Muscle layer of colon (tissue), 2 donors: ENCODE data around the gene FKBP14.
A peak's percentile ranks its signal among the peaks of the same experiment; 100 is the strongest.

Experiments used
- H3K27ac ChIP-seq: one replicate; pipeline ENCODE4 v1.7.0; 2013; ENCODE audit warnings: low read depth, mild to moderate bottlenecking, low read length, moderate library complexity
- H3K27me3 ChIP-seq, 2 donors: one replicate each; pipeline ENCODE4 v1.7.0; 2013; ENCODE audit warnings: low read length in 2 of 2, mild to moderate bottlenecking in 2 of 2; ENCODE audit not compliant: insufficient read depth in 2 of 2, control insufficient read depth in 1 of 2
- H3K36me3 ChIP-seq: one replicate; pipeline ENCODE4 v1.7.0; 2013; ENCODE audit warnings: mild to moderate bottlenecking, low read length; ENCODE audit not compliant: insufficient read depth
- H3K4me1 ChIP-seq: one replicate; pipeline ENCODE4 v1.7.0; 2013; ENCODE audit warnings: mild to moderate bottlenecking, low read length; ENCODE audit not compliant: insufficient read depth
- H3K4me3 ChIP-seq, 2 donors: one replicate each; pipeline ENCODE4 v1.7.0; 2013; ENCODE audit warnings: low read length in 2 of 2, low read depth in 1 of 2, mild to moderate bottlenecking in 1 of 2, moderate library complexity in 1 of 2
- H3K9ac ChIP-seq: one replicate; pipeline ENCODE4 v1.7.0; 2013; ENCODE audit warnings: low read length
- H3K9me3 ChIP-seq: one replicate; pipeline ENCODE4 v1.7.0; 2013; ENCODE audit warnings: mild to moderate bottlenecking, low read length
- donor health status: abdominal sarcoma.
- donor health status: Adenocarcinoma of cecum.

The FKBP14 gene

DNA sequence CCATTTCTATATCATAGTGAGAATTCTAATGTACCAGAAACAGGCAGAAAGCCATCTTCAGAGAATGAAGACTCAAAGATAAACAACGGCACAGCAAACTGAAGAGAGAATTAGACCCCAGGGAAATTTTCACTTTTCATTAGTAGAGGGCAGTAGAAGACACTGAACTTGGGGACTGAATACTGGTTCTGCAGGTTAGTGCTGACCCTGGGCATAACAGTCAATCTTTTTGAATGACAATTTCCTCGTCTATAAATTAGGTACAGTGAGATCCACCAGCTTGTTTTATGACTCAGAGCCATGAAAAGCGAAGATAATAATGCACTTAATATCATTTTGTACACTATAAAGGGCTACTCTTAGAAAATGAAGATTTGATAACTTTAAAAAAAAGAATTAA, 13.7 kb downstream of the FKBP14 start:
- no peak overlapping the region for H3K27ac ChIP-seq
- H3K9ac ChIP-seq, result no peak overlapping the region
- H3K4me1 ChIP-seq, result no peaks in the 10 kb centered on the region
- H3K27me3 ChIP-seq, result no peaks in the 10 kb centered on the region
- H3K36me3 ChIP-seq, result no peaks in the 10 kb centered on the region
- no peak overlapping the region for H3K4me3 ChIP-seq
- no peaks in the 10 kb centered on the region for H3K9me3 ChIP-seq

DNA sequence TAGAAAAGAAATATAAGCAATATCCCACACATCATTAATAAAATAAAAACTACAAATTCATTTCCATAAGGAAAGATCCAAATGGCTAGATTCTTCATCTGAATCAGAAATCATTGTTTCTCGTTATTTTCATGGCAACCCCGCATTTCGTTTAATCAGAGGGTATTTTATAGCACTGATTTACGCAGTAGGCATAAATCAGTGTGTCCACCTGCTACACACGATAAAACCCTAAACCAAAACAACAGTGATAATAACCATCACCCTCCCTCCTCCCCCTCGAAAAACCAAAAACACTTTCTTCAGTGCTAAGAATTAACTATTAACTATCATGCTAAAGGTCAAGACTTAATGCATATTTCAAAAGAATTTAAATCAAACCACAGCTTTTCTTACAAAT, 16.5 kb downstream of the FKBP14 start:
- H3K27ac ChIP-seq, result no peak overlapping the region
- no peaks in the 10 kb centered on the region for H3K9me3 ChIP-seq
- no peak overlapping the region for H3K9ac ChIP-seq
- no peaks in the 10 kb centered on the region for H3K27me3 ChIP-seq
- no peaks in the 10 kb centered on the region for H3K36me3 ChIP-seq
- no peaks in the 10 kb centered on the region for H3K4me1 ChIP-seq
- no peak overlapping the region for H3K4me3 ChIP-seq

DNA sequence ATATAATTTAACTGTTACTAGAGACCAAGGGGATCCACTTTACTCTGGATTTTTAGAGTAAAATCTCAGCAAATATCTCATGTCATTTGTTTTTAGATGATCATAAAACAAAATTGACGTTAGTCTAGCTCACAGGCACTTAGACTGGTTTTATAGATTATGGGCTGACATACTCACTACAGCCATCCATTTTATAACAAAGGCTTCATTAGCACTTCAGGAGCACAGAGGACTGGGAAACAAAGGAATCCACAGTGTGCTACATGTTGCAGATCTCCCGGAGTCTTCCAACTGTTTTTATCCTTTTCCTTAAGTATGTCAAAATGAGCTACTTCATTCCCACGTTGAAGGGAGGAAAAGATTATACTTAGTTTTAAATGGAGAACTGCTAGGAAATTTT, 21.0 kb downstream of the FKBP14 start:
- Histone ChIP-seq H3K4me1 (no peaks in the 10 kb centered on the region), H3K27me3 (no peaks in the 10 kb centered on the region), H3K27ac (no peak overlapping the region), H3K36me3 (no peaks in the 10 kb centered on the region), H3K4me3 (no peak overlapping the region), H3K9me3 (no peaks in the 10 kb centered on the region), H3K9ac (no peak overlapping the region)

DNA sequence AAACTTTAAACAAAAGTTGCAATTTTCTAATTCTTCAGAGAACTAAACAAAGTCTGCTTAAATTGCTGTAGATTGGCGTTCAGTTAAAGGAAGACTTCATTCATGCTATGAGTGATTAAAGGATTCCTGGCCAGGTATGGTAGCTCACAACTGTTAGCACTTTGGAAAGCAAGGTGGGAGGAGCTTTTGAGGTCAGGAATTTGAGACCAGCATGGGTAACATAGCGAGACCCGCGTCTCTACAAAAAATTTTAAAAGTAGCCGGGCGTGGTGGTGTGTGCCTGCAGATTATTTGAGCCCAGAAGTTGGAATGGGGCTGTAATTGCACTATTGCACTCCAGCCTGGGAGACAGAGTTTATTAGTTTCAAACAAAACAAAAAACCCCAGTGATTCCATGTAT, 23.4 kb downstream of the FKBP14 start:
- Histone ChIP-seq H3K4me3 (no peak overlapping the region), H3K4me1 (no peaks in the 10 kb centered on the region), H3K36me3 (no peaks in the 10 kb centered on the region), H3K27me3 (no peaks in the 10 kb centered on the region), H3K27ac (no peak overlapping the region), H3K9ac (no peak overlapping the region), H3K9me3 (no peaks in the 10 kb centered on the region)

DNA sequence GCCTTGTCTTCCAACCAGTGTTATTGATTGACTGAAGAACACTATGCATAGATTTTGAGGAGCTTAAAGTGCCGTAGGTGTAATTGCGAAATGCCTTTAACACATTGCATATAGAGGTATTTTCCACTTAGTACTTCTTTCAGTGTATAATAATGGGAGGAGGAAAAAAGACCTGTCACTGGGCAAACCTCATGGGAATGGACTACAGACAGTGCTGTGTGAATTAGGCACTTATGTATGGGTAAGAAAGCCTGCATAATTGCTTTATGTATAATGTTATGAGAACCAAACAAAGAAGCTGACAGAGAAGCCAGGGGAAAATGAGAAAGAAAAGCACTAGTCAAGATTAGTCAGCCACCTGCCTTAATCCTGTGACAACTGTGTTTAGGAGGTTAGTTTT, 24.5 kb downstream of the FKBP14 start:
- H3K27ac ChIP-seq, result no peak overlapping the region

DNA sequence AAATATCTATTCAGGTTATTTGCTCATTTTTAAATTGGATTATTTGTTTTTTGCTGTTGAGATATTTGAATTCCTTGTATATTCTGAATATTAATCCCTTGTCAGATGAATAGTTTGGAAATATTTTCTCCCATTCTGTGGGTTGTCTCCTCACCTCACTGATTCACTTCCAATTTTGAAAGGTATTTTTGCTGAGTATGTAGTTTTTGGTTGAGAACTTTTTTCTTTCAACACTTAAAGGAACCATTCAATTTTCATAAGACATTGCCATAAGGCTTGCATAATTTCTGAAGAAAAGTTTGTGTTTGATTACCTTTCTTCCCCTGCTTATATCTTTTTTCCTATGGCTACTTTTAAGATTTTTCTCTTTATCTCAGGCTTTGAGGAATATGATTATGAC, 28.0 kb downstream of the FKBP14 start:
- Histone ChIP-seq H3K27ac (no peak overlapping the region), H3K4me1 (no peaks in the 10 kb centered on the region), H3K9me3 (no peaks in the 10 kb centered on the region), H3K9ac (no peak overlapping the region), H3K4me3 (no peak overlapping the region), H3K27me3 (no peaks in the 10 kb centered on the region), H3K36me3 (no peaks in the 10 kb centered on the region)

More for the DNA sequence above, 24.5 kb downstream of the FKBP14 start:
- Histone ChIP-seq H3K9ac (no peak overlapping the region), H3K4me3 (no peak overlapping the region), H3K36me3 (no peaks in the 10 kb centered on the region), H3K27me3 (no peaks in the 10 kb centered on the region), H3K9me3 (no peaks in the 10 kb centered on the region), H3K4me1 (no peaks in the 10 kb centered on the region)

DNA sequence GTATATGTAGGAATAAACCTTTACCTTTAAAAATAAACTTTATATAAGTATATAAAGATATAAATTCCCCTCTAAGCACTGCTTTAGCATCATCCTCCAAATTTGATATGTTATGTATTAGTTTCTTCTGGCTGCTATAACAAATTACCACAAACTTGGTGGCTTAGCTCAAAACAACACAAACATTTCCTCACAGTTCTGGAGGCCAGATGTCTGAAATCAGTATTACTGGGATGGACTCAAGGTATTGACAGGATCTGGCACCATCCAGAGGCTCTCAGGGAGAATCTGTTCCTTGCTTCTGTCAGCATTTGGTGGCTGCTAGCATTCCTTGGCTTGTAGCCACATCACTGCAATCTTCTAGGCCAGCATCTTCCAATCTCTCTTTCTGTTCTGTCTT, 30.2 kb downstream of the FKBP14 start:
- no peaks in the 10 kb centered on the region for H3K36me3 ChIP-seq
- no peaks in the 10 kb centered on the region for H3K9me3 ChIP-seq
- no peak overlapping the region for H3K9ac ChIP-seq

DNA sequence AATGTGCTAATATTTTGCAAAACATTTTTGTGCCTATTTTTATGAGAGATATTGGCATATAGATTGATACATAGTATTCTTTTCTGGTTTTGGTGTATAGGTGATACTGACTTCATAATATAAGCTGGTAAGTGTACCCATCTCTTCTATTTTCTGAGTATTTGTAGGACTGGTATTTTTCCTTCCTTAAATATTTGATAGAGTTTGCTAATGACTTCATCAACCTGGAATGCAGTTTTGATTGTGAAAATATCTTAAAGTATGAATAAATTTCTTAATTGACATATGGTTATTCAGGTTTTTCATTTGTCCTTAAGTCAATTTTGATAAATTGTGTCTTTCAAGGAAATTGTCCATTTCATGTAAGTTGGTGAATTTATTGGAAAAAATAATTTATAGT, 30.9 kb downstream of the FKBP14 start:
- H3K9ac ChIP-seq, result no peak overlapping the region
- H3K27ac ChIP-seq, result no peak overlapping the region
- H3K4me1 ChIP-seq, result no peaks in the 10 kb centered on the region
- no peaks in the 10 kb centered on the region for H3K36me3 ChIP-seq
- no peak overlapping the region for H3K4me3 ChIP-seq
- H3K9me3 ChIP-seq, result no peaks in the 10 kb centered on the region
- H3K27me3 ChIP-seq, result no peaks in the 10 kb centered on the region

More for the DNA sequence above, 30.2 kb downstream of the FKBP14 start:
- no peaks in the 10 kb centered on the region for H3K27me3 ChIP-seq
- no peaks in the 10 kb centered on the region for H3K4me1 ChIP-seq
- no peak overlapping the region for H3K27ac ChIP-seq
- no peak overlapping the region for H3K4me3 ChIP-seq

DNA sequence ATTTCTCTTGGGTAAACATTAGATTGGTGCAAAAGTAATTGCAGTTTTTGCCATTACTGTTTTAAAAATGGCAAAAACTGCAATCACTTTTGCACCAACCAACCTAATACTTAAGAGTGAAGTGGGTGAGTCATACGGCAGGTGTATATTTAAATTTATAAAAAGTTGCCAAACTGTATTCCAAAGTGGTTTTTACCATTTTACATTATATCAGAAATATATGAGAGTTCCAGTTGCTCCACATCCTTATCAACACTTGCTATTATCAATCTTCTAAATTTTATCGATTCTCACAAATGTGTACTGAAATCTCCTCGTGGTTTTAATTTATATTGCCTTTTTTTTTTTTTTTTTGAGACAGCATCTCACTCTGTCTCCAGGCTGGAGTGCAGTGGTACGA, 33.4 kb downstream of the FKBP14 start:
- H3K4me3 ChIP-seq, result no peak overlapping the region
- H3K9me3 ChIP-seq, result no peaks in the 10 kb centered on the region
- H3K9ac ChIP-seq, result no peak overlapping the region

DNA sequence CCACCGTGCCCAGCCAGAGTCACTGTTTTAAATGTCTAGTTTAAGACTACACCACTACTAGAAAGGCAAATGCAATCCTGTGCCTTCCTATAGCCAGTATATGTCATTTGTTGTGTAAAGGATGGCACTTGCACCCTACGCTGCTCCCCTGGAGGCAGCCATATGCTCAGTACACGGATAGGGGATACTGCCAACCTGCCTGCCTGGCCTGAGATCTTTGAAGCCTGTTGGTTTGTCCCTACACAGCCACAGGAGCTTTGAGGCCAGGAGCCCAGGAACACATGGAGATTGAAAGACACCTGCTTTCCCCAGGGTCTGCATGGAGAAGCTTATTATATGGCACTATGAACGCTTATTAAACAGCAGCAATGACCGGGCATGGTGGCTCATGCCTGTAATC, 34.6 kb downstream of the FKBP14 start:
- Histone ChIP-seq H3K27ac (no peak overlapping the region), H3K4me3 (no peak overlapping the region), H3K36me3 (no peaks in the 10 kb centered on the region), H3K9ac (no peak overlapping the region), H3K9me3 (no peaks in the 10 kb centered on the region), H3K27me3 (no peaks in the 10 kb centered on the region), H3K4me1 (peaks cover 19% of the 10 kb centered on the region)

More for the DNA sequence above, 33.4 kb downstream of the FKBP14 start:
- Histone ChIP-seq H3K27ac (no peak overlapping the region), H3K4me1 (peaks cover 7% of the 10 kb centered on the region), H3K27me3 (no peaks in the 10 kb centered on the region), H3K36me3 (no peaks in the 10 kb centered on the region)

DNA sequence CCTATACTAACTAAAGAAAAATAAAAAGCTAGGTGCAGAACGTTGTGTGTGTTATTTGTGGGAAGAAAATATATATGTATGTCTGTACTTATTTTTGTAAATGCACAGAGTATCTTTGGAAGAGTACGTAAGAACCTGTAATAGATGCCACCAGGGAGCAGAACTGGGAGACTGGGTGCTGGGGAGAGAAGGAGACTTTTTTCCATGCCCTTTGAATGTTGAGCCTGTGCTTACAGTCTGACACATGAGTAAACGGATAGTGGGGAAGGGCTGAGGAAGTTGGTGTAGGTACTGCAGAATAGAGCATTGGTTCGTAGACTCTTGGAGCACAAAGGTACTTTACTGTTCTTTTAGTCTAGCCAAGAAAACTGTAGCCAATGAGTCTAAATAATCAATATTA, 35.6 kb downstream of the FKBP14 start:
- peaks cover 19% of the 10 kb centered on the region for H3K4me1 ChIP-seq
- no peak overlapping the region for H3K27ac ChIP-seq
- no peak overlapping the region for H3K4me3 ChIP-seq
- H3K9ac ChIP-seq, result no peak overlapping the region
- H3K36me3 ChIP-seq, result no peaks in the 10 kb centered on the region
- no peaks in the 10 kb centered on the region for H3K27me3 ChIP-seq
- H3K9me3 ChIP-seq, result no peaks in the 10 kb centered on the region

DNA sequence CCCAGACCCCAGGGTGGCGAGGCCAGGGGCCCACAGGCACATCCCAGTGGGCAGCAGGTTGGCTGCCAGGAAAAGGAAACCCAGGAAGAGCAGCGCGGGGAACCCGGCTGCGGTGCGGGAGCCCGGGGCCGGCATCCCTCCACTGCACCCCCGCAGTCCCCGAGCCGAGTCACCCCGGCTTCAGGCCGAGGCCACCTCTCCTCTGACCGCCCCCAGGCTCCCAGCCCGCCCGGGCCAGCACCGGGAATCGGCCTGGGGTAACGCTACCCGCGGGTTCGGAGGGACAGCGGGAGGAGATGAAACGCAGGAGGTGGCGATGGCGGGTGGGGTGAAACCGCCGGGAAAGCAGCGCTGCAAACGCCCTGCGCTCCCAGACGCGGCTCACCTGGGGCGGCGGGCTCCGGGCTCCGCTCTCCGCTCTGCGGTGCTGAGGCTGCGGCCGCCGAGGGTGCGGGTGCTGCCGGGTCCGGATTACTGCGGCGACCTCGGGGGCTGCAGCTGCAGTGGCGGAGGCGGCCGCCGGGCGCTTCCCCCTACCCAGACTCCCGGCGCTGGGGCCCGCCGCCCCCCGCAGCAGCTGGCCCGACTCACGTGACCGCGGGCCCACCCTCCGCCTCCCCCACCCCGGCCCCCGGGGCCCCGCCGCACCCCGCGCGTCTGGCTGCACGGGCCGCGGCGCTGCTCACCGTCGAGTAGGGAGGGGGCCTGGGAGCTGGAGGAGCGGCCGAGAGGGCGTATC, 37.1 kb downstream of the FKBP14 start, which contains the start of gene SCRN1:
SCRN1 (minus strand) TSS at position 545 of the 739 bp plus-strand sequence. CDS start 20,734 bp downstream, outside the sequence.
- Histone ChIP-seq H3K9me3 (no peaks in the 10 kb centered on the region), H3K27me3 (no peaks in the 10 kb centered on the region), H3K9ac (peak within 1 kb of the TSS; percentile 19), H3K4me1 (peaks cover 19% of the 10 kb centered on the region), H3K27ac (peak within 1 kb of the TSS; percentile 93), H3K36me3 (no peaks in the 10 kb centered on the region), H3K4me3 (peak within 1 kb of the TSS; percentile 73 to 95)
